HCEC 1CT (cell line): ENCODE data around the gene TMX4.
A peak's percentile ranks its signal among the peaks of the same experiment; 100 is the strongest.
"Not testable (repeated sequence)": the region's sequence is repeated elsewhere in the genome, so short reads cannot be mapped to it uniquely, and the experiment has no call there.

Source experiments
- DNase-seq: peaks from one replicate; pipeline ENCODE4 v3.0.0-alpha.2; 2017

The TMX4 gene

GRCh38 chr20:8019246-8019997 lies at the start of gene TMX4:
TSS of gene TMX4 (minus strand) at chr20:8019761. CDS start at chr20:8019613, 148 bp downstream.
- peak; percentile 97 for DNase-seq

- DNase-seq = no peak
These were observed 47.5 kb upstream of the TMX4 start for GRCh38 chr20:8067082-8067481.

- no peak for DNase-seq
These were observed 47.1 kb upstream of the TMX4 start for GRCh38 chr20:8066662-8067061.

GRCh38 chr20:8065691-8066090 lies 46.1 kb upstream of the TMX4 start:
- DNase-seq = no peak

- DNase-seq = no peak
These were observed 43.2 kb upstream of the TMX4 start for GRCh38 chr20:8062756-8063155.

GRCh38 chr20:8061861-8062518 lies 42.4 kb upstream of the TMX4 start:
- no peak for DNase-seq

GRCh38 chr20:8060977-8061376 lies 41.4 kb upstream of the TMX4 start:
- DNase-seq = no peak

GRCh38 chr20:8057871-8058270 lies 38.3 kb upstream of the TMX4 start:
- DNase-seq = no peak

GRCh38 chr20:8055096-8055495 lies 35.5 kb upstream of the TMX4 start:
- DNase-seq = no peak

- DNase-seq = no peak
These were observed 30.7 kb upstream of the TMX4 start for GRCh38 chr20:8050157-8050837.

- no peak for DNase-seq
These were observed 29.7 kb upstream of the TMX4 start for GRCh38 chr20:8049310-8049709.

- no peak for DNase-seq
These were observed 26.4 kb upstream of the TMX4 start for GRCh38 chr20:8045946-8046345.

- peak; percentile 60 for DNase-seq
These were observed 24.2 kb upstream of the TMX4 start for GRCh38 chr20:8043687-8044282.

- DNase-seq = no peak
These were observed 19.5 kb upstream of the TMX4 start for GRCh38 chr20:8039042-8039441.

- DNase-seq = no peak
These were observed 17.2 kb upstream of the TMX4 start for GRCh38 chr20:8036771-8037170.

- DNase-seq = no peak
These were observed 13.7 kb upstream of the TMX4 start for GRCh38 chr20:8033151-8033841.

GRCh38 chr20:8032499-8032898 lies 12.9 kb upstream of the TMX4 start:
- no peak for DNase-seq

GRCh38 chr20:8031539-8031938 lies 12.0 kb upstream of the TMX4 start:
- DNase-seq = not testable (repeated sequence)

- no peak for DNase-seq
These were observed 2.1 kb upstream of the TMX4 start for GRCh38 chr20:8021541-8022269.

- DNase-seq = no peak
These were observed 936 bp upstream of the TMX4 start for GRCh38 chr20:8020314-8021079.

- no peak for DNase-seq
These were observed 362 bp upstream of the TMX4 start for GRCh38 chr20:8019998-8020247.

GRCh38 chr20:8018958-8019245 lies 659 bp downstream of the TMX4 start:
- no peak for DNase-seq
